Jurkat, Clone E6-1 (cell line): ENCODE results near the gene GH1.
"Not testable (repeated sequence)": the region's sequence is repeated elsewhere in the genome, so short reads cannot be mapped to it uniquely, and the experiment has no call there.

ENCODE experiments used
- DNase-seq: peaks from one replicate; pipeline ENCODE4 v3.0.0-alpha.2; 2011; ENCODE audit warnings: low read depth, low spot score
- H3K4me3 ChIP-seq: 2 replicates; pipeline ENCODE4 v1.5.1; 2011; ENCODE audit warnings: mild to moderate bottlenecking, low read length, control low read depth, moderate library complexity

The GH1 gene

DNA sequence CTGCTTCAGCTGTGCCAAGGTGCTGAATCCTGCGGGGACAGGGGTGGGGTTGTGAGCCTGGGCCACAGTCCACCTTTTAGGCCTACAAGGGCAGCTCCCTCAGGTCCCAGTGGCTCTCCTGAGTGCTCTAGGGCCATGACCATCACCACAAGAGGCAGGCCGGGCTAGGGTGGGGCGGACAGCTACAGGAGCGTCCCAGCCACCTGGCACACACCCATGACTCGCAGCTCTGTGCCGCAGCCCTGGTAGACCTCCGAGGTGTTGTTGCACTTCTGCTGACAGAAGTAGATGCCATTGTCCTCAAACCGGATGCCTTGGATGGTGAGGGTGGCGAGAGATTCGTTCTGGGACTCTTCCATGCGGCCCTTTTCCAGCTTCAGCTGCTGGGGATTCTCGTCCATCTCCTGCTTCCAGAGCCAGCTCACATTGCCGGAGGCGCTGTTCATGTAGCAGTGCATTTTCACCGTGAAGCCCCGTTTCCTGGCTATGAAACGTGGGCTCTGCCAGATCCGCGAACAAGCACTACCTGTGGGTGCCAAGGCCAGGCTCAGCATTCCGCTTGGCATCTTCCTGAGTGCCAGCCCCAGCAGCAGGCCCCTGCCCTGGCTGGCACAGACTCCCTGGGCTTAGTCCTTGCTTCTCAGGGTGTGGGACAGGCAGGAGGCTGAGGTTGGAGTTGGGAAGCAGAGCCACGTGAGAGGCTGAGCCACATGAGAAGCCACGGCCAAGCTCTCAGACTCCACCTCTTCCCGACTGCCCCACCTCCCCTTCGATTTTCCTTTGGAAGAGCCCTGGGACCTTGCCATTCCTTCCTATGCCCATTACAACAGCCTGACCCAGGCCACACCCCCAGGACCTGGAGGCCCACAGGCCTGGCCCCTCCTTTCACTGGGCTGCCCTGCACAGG, 11.5 kb upstream of the GH1 start:
- no peak for DNase-seq
- no peak overlapping the region for H3K4me3 ChIP-seq

DNA sequence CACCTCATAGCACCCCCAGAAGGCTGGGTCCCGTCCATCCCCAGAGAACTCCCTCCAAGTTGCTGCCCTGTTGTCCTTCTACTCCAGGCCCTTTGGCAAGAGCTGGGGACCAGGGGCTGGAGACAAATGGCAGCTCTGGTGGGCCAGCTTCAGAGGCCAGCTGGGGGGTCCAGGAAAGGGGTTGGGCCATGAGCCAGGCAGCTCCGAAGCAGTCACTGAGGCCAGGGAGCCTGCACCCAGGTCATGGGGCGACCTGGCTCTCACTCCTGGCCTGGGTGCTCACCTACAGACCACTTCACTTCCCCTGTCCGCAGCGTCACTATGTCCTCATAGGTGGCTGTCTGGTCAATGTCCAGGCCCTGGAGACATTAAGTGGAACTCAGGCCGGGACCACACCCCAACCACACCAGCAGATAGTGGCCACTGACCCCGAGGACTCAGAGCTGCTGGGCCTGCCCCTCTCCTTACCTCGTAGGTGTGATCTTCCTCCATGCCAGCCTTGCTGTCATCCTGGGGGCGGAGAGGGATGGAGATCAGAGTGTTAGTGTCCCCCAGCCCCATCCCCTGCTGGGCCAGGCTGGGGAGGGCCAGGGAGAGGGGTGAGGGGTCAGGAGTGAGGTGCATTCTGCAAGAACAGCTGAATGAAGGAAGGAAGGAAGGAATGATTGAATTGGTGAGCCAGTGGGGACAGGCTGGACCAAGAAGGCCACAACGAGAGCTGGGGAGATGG, 10.5 kb upstream of the GH1 start:
- H3K4me3 ChIP-seq = no peak overlapping the region
- DNase-seq = no peak

DNA sequence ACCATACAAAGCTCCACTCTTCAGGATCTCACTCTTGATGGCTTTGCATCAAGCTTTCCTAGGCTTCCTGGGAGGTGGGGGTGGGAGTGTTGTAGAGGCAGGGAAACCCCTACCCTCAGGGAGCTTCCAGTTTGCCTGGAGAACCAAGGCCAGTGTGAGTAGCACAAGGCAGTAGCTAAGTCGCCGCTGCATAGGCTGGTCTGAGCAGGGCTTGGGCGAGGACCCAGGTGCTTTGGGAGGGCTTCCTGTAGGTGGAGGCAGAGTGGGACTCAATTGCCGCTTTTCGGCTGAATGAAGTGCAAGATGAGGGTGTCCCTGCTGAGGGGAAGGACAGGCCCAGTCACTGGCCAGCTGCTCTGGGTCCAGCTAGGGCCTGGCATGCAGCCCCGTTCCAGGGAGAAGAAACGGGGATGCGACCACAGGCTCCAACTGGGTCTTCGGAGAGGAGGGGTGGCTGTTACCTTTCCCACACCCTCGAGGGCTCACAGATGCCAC, 9.6 kb upstream of the GH1 start:
- no peak overlapping the region for H3K4me3 ChIP-seq
- DNase-seq = no peak

DNA sequence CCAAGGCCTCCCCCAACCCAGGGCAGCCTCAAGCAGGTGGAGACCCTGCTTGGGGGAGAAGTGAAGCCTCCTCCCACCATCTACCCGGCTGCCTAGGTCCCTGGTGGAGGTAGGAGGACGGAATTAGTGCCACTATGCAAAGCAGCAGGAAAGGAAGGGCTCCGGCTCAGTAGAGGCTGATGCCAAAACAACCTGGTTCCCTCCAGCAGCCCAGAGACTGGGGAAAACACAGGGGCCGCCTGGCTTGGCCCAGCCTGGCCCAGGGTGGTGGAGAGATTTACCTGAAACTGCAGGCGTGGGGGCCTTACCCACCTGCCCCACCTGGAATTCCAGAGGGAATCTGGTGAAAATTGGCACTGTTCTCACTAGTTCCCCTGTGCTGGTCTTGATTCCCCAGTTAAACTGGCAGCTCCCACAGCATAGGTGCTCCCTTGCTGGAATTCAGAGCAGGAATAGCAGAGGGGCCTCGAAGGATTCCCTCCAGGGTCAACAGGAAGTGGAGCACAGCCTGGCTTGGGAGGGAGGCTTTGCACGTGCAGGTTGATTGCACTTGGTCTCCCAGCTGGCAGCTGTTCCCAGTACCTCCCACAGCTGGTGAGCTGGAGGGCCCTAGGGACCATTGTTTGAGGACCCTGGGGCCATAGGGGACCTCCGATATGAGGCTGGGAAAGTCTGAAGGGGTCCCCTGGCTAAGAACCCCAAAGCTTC, 9.0 kb upstream of the GH1 start:
- DNase-seq = no peak
- no peak overlapping the region for H3K4me3 ChIP-seq

DNA sequence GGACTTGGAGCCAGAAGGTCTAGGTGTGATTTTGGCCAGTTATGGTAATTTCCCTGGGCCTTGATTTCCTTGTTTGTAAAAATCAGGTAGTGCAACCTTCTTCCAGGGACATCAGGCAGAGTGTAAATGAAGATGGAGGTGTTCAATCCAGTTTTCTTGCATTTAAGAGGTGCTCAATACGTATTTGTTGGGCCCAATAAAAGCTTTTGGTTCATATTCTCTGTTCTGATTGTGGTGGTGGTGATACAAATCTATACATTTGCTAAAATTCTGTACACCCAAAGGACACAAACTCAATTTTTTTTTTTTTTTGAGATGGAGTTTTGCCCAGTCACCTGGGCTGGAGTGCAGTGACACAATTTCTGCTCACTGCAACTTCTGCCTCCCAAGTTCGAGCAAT, 7.5 kb upstream of the GH1 start:
- no peak overlapping the region for H3K4me3 ChIP-seq
- DNase-seq = no peak

DNA sequence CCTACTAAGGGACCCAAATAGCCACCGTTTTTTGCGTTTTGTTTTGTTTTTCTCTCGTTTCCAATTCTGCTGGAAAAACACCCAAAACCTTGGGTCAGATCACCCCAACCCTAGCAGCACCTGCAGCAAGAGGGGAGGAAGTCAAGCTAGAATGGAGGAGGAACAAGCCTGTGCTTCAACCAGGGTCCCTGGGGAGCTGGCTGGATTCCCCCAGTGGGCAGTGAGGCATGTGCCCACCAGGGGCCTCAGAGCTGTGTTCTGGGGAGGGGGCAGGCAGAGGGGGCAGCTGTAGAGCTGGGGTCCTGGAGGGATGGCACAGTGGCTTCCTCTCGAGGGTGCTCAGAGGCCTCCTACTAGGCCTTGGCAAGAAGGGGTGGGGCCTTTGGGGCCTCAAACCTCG, 7.0 kb upstream of the GH1 start:
- H3K4me3 ChIP-seq = no peak overlapping the region
- DNase-seq = no peak

DNA sequence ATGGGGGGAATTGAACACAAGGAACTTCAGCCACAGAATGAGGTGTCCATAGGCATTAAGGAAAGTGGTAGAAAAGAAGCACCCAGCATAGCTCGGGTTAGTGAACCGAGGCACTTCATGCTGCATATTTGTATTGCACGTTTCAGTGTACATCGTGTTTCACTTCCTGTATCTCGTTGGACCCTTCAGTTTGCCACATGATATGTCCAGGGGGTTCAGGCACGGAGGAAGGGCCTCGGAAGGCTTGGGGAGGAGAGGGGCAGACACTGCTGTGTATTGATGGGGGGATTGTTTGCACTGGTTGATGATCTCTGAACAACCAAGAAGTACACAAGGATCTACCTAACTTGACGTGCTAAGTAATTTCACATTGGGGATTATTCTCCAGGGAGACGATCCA, 3.8 kb upstream of the GH1 start:
- DNase-seq, H3K4me3 ChIP-seq: not testable (repeated sequence)

DNA sequence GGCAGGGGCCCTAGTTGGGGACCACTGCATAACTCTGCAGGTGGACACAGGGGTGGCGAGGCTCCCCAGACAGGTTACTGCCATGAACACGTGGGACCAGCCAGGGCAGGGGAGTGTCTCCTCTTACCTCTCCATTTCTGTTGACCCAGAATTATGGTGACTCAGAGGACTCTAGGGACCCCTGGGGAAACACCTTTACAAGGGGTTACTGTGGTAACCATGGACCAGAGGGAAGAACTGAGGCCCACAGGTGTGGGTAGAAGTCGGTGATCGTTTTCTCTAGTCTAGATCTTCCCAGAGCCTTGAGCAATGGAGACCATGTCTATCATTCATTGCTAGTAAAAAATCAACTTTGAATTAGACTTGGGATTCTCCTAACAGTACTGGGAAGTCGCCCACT, 2.1 kb upstream of the GH1 start:
- not testable (repeated sequence) for H3K4me3 ChIP-seq, DNase-seq

DNA sequence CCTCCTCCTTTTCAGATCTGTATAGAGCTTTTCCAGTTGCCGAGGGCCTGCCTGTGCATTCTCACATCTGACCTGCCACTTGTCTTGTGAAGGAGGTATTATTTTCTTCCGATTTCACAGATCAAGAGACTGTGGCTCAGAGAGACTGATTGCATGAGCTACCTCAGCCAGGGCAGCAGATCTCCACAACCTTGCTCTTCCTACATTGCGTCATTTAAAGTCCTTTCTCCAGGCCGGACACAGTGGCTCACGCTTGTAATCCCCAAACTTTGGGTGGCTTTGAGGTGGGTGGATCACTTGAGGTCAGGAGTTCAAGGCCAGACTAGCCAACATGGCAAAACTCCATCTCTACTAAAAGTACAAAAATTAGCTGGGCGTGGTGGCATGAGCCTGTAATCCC, 1.4 kb upstream of the GH1 start:
- H3K4me3 ChIP-seq, DNase-seq: not testable (repeated sequence)

DNA sequence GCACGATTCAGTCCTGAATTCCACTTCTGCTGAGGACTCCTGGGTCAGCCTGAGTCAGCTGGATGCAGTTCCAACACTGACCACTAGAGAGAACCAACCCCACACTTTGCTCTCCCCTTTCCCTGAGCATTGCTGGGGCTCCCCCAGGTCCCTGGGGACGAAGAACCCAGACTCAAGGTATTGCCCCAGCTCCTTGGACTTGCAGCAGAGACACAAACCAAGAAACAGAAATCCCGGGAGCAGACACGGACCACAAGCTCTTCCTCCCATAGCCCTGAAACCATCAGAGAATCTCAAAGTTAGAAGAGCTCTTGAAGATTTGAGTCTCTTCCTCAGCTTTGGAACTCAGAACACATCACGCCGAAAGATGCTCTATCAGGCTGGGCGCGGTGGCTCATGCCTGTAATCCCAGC, 678 bp upstream of the GH1 start:
- no peak overlapping the region for H3K4me3 ChIP-seq
- DNase-seq = peak; percentile 51

DNA sequence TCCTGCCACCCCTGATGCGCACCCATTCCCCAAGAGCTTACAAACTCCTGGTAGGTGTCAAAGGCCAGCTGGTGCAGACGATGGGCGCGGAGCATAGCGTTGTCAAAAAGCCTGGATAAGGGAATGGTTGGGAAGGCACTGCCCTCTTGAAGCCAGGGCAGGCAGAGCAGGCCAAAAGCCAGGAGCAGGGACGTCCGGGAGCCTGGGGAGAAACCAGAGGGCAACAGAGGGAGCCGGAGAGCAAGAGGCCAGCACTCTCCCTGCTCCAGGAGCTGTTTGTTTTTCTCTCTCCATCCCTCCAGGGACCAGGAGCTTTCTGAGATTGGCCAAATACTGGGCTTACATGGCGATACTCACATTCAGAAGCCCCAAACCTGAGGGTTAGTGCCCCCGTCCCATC, 334 bp downstream of the GH1 start:
- no peak overlapping the region for H3K4me3 ChIP-seq
- no peak for DNase-seq

DNA sequence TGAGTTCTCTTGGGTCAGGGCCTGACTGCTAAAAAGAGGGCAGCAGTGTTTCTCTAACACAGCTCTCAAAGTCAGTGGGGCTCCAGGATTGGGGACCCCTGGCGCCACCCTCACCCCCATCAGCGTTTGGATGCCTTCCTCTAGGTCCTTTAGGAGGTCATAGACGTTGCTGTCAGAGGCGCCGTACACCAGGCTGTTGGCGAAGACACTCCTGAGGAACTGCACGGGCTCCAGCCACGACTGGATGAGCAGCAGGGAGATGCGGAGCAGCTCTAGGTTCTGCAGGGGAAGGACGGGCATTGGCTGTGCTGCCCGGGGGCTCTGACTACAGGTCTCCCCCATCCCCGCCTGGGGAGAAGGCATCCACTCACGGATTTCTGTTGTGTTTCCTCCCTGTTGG, 993 bp downstream of the GH1 start:
- no peak for DNase-seq
- no peak overlapping the region for H3K4me3 ChIP-seq

DNA sequence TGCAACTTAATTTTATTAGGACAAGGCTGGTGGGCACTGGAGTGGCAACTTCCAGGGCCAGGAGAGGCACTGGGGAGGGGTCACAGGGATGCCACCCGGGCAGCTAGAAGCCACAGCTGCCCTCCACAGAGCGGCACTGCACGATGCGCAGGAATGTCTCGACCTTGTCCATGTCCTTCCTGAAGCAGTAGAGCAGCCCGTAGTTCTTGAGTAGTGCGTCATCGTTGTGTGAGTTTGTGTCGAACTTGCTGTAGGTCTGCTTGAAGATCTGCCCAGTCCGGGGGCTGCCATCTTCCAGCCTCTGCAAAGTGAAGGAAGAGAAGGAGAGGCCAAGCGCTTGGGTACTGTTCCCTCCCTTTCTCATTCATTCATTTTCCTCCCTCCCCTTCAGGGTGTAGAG, 1.4 kb downstream of the GH1 start:
- not testable (repeated sequence) for H3K4me3 ChIP-seq, DNase-seq

DNA sequence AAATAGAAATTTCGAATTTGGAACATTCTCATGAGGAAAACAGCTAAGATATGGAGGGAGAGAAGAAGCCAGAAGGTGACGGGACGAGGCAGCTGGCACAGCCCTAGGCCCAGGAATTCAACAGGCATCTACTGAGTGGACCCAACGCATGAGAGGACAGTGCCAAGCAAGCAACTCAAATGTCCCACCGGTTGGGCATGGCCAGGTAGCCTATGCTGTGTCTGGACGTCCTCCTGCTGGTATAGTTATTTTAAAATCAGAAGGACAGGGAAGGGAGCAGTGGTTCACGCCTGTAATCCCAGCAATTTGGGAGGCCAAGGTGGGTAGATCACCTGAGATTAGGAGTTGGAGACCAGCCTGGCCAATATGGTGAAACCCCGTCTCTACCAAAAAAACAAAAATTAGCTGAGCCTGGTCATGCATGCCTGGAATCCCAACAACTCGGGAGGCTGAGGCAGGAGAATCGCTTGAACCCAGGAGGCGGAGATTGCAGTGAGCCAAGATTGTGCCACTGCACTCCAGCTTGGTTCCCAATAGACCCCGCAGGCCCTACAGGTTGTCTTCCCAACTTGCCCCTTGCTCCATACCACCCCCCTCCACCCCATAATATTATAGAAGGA, 2.0 kb downstream of the GH1 start:
- no peak for DNase-seq
- no peak overlapping the region for H3K4me3 ChIP-seq

DNA sequence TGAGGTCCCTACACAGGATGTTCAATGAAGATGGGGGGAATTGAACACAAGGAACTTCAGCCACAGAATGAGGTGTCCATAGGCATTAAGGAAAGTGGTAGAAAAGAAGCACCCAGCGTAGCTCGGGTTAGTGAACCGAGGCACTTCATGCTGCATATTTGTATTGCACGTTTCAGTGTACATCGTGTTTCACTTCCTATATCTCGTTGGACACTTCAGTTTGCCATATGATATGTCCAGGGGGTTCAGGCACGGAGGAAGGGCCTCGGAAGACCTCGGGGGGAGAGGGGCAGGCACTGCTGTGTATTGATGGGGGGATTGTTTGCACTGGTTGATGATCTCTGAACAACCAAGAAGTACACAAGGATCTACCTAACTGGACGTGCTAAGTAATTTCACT, 2.9 kb downstream of the GH1 start:
- not testable (repeated sequence) for H3K4me3 ChIP-seq, DNase-seq

DNA sequence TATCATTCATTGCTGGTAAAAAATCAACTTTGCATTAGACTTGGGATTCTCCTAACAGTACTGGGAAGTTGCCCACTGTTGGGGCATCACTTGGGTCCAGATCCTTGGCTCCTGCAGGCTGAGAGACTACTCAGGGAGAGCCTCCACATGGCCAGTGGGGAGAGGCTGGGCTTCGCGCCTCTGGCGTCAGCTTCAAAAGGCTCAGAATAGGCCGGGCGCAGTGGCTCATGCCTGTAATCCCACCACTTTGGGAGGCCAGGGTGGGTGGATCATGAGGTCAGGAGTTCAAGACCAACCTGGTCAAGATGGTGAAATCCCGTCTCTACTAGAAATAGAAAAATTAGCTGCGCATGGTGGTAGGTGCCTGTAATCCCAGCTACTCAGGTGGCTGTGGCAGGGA, 4.2 kb downstream of the GH1 start:
- H3K4me3 ChIP-seq = no peak overlapping the region
- DNase-seq = no peak

DNA sequence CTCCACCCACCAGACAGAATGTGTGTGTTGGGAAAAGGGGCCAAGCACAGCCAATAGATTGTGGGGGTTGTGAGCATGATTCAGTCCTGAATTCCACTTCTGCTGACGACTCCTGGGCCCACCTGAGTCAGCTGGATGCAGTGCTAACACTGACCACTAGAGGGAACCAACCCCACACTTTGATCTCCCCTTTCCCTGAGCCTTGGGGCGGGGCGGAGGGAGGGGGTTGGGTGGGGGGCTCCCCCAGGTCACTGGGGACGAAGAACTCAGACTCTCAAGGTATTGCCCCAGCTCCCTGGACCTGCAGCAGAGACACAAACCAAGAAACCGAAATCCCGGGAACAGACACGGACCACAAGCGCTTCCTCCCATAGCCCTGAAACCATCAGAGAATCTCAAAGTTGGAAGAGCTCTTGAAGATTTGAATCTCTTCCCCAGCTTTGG, 7.0 kb downstream of the GH1 start:
- no peak overlapping the region for H3K4me3 ChIP-seq
- peak; percentile 19 for DNase-seq

DNA sequence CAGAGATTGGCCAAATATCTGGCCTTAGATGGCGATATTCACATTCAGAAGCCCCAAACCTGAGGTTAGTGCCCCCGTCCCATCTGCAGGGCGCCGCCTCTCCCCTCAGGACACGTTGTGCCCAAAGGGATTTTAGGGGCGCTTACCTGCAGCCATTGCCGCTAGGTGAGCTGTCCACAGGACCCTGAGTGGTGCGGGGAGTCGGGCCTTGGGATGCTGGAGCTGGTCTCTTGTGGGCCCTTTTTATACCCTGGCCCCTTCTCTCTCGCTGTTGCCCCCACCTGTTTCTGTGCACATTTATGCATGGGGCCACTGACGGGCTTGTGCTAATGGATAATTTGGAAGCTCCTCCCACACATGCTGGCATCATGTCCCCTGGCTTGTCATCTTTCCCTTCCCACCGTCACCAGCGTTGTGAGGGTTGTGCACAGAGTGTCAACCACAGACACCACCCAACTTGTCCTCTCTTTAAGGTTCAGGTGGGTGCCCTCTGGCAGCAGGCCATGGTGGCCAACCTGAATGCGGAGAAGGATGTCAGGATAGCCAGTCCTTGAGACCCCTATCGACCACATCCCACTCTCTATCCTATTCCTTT, 7.5 kb downstream of the GH1 start, which contains the start of gene CSHL1:
Gene CSHL1, minus strand, starts transcription at position 218 of the 595 bp plus-strand sequence. Its CDS starts 62 bp downstream, at position 156.
- H3K4me3 ChIP-seq = no peak within 1 kb of the TSS

DNA sequence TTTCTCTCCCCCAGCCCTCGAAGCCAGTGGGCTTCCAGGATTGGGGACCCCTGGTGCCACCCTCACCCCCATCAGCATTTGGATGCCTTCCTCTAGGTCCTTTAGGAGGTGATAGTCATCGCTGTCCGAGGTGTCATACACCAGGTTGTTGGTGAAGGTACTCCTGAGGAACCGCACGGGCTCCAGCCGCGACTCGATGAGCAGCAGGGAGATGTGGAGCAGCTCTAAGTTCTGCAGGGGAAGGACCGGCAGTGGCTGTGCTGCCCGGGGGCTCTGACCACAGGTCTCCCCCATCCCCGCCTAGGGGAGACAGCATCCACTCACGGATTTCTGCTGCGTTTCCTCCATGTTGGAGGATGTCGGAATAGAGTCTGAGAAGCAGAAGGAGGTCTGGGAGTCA, 8.5 kb downstream of the GH1 start:
- DNase-seq = no peak
- H3K4me3 ChIP-seq = no peak overlapping the region

More for the DNA sequence above, 7.5 kb downstream of the GH1 start, which contains the start of gene CSHL1:
- DNase-seq = no peak
